CD4-positive, alpha-beta T cell treated with Interleukin-2 at 100 ng/mL for 4 hours (primary cell): Measurements from ENCODE around the gene PCA3.

Source experiments
- DNase-seq: peaks from one replicate; pipeline ENCODE4 v3.0.0-alpha.2; 2020; ENCODE audit warnings: low spot score

Gene PCA3

DNA sequence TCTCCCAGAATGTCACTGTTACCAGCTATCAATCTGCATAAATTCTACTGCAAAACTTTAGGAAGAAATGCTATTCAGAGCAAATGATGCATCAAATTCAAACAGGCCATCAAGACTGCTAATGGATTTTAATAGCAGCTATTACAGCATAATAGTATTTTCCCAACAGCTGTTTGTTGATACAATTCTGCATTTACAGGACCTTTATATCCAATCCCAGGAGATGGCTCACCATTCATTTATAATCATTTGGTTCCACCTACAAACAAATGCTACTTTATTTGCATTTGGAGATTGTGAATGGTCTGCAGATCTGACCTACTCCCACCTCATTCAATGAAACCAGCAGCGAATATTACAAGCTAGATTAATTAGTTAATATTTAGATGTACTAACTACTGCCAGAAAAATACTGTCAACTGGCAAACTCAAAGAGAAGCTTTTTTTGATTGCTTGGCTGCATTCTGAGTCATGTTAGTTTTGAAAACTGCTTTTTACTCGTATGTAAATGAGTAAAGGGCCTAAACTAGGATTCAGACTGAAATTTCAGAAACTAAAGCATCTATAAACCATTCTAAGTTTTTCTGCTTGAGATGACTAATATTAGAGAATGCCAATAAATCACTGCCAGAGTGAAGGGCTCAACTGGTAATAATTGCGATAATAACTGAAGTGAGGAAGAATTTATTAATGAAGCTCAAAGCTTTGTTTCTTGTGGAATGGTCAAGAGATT is 7.1 kb upstream of the PCA3 start:
- DNase-seq = no peak

DNA sequence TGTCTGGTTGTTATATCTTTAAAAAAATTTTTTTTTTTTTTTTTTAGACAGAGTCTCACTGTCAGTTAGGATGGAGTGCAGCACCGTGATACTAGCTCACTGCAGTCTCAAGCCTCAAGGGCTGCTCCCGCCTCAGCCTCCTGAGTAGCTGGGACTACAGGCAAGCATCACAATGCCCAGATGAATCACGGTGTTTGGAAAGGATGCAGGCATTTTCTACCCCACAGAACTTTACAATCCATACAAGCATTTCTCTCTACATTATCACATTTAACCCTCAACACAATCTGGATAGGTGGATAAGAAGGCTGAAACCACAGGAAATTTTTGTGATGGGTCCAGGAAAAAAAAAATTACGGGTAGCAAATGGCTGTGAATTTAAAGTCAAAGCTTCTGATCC is 5.8 kb upstream of the PCA3 start:
- DNase-seq = no peak

GRCh38 chr9:76759732-76760131 is 4.5 kb upstream of the PCA3 start:
- DNase-seq = no peak

- DNase-seq = no peak
Measured at GRCh38 chr9:76761448-76761847, 2.8 kb upstream of the PCA3 start.

- DNase-seq = no peak
Measured at GRCh38 chr9:76766126-76766525, 1.9 kb downstream of the PCA3 start.

DNA sequence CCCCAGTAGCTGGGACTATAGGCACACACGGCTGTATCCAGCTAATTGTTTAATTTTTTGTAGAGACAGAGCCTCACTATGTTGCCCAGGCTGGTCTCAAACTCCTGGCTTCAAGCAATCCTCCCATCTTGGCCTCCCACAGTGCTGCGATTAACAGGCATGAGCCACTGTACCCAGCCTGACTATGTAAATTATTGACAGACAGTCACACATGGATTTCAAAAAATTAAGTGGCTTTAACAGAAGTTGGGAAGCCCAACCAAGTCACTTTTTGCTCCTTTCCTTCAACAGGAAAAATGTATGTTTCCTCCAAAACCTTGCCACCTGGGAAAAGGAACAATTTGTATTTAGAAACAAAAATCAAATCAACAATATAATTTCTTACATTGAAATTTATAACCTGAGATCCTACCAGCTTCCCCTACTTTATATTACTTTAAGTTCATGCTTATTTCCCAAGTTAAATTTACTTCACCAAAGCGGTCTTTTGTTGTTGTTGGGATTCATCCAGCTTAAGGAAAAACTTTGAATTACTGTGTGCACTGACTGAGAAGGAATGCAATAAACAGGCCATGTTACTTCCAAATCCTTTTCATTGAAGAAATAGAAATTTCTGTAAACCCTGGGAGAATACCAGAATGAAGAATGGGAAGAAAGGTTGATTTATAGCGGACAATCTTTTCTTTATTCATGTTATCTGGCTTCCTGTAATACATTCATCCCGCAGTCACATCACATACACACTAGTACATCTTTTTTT is 8.6 kb downstream of the PCA3 start:
- DNase-seq = no peak

- DNase-seq = no peak
Measured at GRCh38 chr9:76784881-76785280, 20.6 kb downstream of the PCA3 start.

DNA sequence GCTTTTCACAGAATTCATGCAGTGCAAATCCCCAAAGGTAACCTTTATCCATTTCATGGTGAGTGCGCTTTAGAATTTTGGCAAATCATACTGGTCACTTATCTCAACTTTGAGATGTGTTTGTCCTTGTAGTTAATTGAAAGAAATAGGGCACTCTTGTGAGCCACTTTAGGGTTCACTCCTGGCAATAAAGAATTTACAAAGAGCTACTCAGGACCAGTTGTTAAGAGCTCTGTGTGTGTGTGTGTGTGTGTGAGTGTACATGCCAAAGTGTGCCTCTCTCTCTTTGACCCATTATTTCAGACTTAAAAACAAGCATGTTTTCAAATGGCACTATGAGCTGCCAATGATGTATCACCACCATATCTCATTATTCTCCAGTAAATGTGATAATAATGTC is 21.3 kb downstream of the PCA3 start:
- no peak for DNase-seq

DNA sequence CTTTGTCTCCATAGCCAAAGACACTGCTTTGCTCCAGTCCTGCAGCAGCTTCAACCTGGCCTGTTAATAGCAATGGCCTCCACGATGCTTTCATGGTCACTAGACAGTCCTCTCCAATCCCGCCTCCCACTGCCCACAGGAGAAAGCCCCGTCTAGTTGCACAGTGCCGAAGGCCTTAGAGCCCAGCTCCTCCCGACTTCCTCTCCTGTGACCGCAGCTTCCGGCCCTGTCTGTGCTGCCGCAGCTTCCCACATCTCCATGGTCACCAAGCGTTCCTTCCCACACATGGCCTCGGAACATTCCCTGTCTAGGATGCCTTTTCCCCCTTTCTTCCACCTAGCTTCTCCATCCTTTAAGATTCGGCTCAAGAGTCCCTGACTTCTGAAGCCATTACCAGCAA is 23.4 kb downstream of the PCA3 start:
- DNase-seq = no peak

DNA sequence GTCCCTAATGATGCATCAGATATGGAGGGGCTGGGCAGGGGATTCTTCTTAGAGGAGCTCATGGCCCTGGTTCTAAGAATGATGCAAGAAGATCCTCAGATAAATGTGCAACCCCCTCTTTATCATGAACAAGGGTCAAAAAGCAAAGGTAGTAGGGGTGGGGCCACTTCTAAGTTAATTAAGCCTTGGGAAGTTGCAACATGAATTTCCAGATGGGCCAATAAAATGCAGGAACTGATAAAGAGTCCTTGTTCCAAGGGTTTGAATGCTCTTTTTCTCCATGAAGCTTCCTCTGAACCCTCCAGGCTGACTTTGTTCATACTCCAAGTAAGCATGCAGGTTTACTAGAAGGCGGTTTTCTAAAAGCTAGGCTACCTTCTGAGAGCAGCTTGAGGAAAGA is 25.6 kb downstream of the PCA3 start:
- no peak for DNase-seq

DNA sequence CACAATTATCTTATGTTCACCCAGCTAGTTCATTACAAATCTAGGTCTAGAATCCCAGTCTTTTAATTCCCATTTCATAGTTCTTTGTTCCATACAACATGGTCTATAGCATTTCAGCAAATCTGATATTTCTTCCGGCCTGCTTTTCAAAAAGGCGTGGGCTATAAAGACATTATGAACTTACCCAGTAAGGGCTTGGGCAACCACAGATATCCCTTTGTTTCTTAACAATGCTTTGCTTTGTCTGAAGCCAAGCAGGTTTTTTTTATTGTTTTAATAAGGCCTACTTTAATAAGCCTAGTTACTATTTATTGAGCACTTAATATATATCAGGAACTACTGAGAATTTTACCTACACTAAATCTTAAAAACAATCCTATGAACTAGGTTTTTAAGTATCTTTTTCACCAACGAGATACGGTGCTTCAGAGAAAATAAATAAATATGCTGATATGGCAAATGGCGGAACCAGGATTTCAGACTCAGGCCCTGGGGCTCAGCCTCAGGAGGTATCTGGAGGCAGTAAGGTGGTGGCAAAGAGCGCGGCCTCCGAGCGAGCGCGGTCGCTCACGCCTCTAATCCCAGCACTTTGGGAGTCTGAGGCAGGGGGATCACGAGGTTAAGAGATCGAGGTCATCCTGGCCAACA is 29.7 kb downstream of the PCA3 start:
- DNase-seq = no peak

- DNase-seq = no peak
Measured at GRCh38 chr9:76796296-76796695, 32.1 kb downstream of the PCA3 start.

DNA sequence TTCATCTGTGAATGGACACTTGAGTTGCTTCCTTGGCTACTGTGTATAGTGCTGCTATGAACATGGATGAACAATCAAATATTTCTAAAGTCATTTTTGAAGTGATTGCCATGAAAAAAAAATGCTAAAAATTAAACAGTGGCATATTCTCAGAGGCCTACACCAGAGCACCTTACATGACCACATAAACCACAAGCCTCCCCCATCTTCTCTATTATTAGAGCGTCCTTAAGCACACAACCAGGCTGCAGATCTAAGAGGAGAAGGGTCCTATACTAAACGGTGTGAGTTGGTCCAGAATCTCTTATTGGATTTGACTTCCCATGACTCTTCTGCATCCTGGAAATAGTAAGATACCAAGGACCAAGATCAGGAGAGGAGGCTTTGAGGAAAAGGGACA is 34.3 kb downstream of the PCA3 start:
- DNase-seq = no peak

DNA sequence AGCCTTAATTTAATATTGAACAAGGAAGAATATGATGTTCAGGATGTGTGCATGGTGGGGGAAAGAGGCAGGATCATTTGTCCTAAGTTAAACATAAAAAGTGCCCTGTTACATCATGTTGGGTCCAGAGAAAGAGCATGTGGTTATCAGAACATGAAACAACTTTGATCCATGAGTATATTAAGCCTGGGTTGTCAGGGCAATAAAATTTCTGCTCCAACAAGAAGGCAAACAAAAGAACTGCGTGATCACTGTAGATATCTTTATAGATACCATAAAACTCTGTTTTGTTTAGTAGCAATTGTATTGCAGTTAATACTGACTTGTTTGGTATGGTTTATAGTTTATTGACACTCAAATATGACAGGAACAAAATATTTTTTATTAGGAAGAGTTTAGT is 35.2 kb downstream of the PCA3 start:
- DNase-seq = no peak

DNA sequence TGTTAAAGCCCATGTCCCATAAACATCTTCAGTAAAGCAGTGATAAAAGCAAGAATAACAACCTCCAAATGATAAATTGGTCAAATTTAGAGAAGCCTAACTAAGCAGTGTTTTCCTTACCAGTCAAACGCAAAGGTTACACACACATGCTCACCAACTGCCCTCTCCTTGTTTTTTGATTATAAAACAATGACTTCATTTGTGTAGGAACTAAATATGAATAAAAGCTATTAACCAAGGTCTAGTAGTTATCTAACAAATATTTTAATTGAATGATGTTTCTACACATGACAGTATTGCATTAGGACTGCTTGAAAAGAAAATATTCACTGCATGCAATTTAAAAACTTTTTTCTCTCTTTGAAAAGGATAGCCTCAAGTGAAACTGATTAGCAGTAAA is 36.7 kb downstream of the PCA3 start:
- no peak for DNase-seq

DNA sequence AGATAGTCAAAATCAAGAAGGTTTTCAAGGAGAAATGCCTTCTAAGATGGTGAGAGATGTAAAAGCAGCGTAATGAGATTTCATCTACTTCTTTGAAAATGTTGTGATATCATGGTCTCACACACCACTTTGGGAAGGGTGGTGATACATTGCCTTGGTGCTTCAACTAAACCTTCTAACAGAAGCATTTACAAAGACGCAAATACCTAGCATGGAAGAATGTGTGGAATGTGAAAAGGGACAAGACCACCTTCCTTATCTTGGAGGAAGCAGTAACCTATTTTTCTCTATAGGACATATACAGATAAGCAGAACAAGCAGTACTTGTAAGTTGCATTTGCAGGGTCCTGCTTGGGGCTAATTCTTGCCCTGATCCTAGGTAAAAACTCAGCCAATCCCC is 38.8 kb downstream of the PCA3 start:
- DNase-seq = no peak

DNA sequence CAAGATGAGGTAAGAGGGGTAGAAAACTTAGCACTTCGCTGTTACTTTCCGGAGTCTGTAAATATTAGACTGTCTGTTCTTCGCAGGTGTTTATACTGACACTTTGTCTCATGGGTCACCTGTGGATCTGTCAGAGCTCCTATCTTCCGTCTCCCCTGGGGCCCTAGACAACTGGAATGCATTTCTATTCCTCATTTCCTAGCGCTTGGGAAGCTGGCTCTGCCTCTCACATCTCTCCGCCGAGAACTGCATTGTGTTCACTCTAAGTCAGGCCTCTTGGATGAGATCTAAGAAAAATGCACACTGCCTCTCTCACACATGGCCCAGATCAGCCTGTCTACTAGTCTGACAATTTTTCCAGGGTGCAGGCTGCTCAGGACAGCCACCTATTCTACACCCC is 39.5 kb downstream of the PCA3 start:
- no peak for DNase-seq

DNA sequence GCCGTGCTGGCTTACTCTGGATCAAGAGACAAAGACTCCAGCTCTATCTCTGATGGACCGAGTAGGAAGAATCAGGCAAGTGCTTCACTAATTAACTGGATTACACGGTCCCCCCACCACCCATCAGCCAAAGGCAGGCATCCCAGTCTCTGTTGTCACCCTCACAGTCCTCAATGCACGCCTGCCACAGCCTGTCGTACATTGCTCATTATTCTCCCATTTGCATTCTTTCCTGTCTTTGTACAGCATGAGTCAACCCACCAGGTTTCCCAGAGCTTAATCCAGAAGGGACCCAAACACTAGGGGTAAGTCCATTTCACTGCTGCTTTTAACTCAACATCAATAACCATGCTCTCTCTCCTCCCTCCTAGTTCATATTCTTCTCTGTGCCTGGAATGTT is 44.4 kb downstream of the PCA3 start:
- no peak for DNase-seq

DNA sequence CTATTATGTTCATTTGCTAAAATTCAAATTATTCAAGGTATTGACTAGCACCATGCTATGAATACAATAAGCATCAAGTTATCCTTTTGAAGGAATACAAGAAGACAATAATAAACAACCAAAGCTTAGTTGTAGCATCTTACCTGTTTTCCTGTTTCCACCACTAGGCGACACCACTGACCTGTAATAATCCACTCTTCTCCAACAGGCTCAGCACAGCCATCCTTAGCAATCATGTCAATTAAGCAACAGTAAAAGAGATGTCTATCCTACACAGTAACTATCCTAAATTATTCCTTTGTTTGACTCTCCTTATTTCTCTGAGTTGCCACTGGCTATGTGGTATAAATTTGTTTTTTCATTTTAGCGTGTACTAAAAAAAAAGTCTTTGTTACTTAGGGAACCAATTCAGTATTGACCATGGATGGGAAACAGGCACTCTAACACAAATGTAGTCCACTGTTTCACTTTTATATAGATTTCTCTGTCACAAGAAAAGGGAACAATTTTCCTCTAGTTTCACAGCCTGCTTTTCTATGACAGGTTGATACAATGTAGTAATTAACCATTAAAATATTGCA is 46.2 kb downstream of the PCA3 start:
- no peak for DNase-seq

DNA sequence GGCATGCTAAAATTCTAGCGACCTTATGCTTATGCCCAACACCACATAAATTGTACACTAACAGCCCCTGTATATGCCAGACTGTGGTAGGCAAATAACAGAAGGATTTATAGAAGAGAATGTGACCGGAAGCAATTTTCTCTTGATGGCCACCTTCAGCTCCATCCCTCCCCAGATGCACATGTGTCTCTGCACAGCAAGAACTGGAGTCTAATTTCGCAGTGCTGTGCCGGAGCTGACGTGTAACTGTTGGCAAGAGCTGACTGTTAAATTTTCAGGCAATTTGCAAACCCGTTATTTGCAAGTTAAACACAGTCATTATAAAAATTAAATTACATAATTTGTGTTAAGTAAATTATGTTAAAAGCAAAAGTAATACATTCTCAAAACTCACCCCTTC is 48.4 kb downstream of the PCA3 start:
- no peak for DNase-seq

DNA sequence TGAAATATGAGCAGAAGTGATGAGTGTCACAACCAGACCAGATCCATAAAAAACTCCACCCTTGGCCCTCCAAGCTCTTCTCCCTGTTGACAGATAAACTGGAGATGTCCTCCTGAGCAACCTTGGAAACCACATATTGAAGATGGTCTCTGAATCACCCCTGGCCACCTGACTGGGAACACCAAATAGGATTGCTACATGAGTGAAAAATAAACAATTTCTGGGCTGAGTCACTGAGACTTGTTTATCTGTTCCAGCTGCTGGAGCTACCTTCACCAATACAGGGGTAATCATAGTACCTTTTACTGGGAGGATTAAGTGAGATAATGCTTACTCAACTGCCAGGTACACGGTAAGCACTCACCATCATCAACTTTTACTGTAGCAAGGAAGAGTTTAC is 53.3 kb downstream of the PCA3 start:
- DNase-seq = no peak

GRCh38 chr9:76818271-76818670 is 54.0 kb downstream of the PCA3 start:
- no peak for DNase-seq

DNA sequence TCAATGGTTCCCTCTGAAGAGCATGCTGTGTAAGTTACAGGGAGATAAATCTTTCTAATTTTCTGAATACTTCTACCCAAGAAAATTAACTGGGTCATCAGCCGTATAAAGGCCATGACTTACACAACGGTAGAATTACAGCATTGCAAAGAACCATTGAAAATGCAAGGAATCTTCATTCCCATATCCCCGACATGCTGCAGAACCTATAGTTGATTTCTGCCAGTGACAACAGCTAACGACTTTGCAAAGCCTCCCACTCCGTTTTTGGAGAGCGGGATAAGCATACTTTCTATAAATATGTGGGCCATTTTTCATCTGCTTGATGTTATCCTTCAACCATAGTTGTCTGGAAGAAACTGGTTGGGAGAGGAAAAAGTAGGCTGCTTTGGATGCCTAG is 56.2 kb downstream of the PCA3 start:
- DNase-seq = no peak
